K562 (cell line): ENCODE data around the gene TMC1. TPM values are rescaled to one million over a fixed set of nuclear protein-coding genes. Genes with fewer than 3 reads are reported as not detected.
A peak's percentile ranks its signal among the peaks of the same experiment; 100 is the strongest.

Experiments
- ATAC-seq: fragments of 200-7000 bp; cut with Tn5 transposase; 3 replicates; pipeline ENCODE4 v1.9.1; 2020; ENCODE audit warnings: moderate library complexity
- BruUV-seq: library from RNA; stranded (reverse); fragments of 400-500 nt; replicated peaks from 2 replicates; lab custom pipeline; 2021; lab: Mats Ljungman, UMichigan
- CTCF ChIA-PET: fragments of 300-600 bp; formaldehyde crosslinking; extraction: SDS; loops from one replicate; lab custom pipeline; 2021; ENCODE audit warnings: low intra/inter-chr PET ratio; lab: Yijun Ruan, JAX
- POLR2A ChIA-PET: fragments of 300-600, 350-650 bp; sonication (Branson Sonifier 250); formaldehyde crosslinking; extraction: SDS; loops from one replicate; lab custom pipeline; 2021; ENCODE audit warnings: antibody characterized with exemption, inconsistent platforms; lab: Yijun Ruan, JAX
- DNase-seq, 4 experiments: peaks; one replicate each; pipeline versions ENCODE4 v3.0.0 to v3.0.0-alpha.2; 2011 to 2018; ENCODE audit warnings: low spot score in 3 of 4, mixed read lengths in 3 of 4; ENCODE audit errors: extremely low read depth in 1 of 4
- FAIRE-seq: peaks from 2 replicates; lab custom pipeline; 2011; peaks lifted over from hg19 to GRCh38; lab: Jason Lieb, UNC
- H2AFZ ChIP-seq: 2 replicates; pipeline ENCODE4 v1.6.0; 2011; ENCODE audit warnings: low read depth, low read length, control low read depth, inconsistent platforms
- H3K27ac ChIP-seq: fragments of 200-600 bp; 3 replicates; pipeline ENCODE4 v1.8.0; 2011; ENCODE audit warnings: low read depth, mild to moderate bottlenecking, control low read depth, inconsistent platforms, low read length, moderate library complexity, mixed read lengths; ENCODE audit errors: extremely low read depth
- H3K27me3 ChIP-seq, 2 experiments: fragments of 300-600 bp in 1 of 2; 2 replicates in 1 of 2; 3 replicates in 1 of 2; pipeline versions ENCODE4 v1.6.0 to v1.8.0; 2011; ENCODE audit warnings: inconsistent platforms in 2 of 2, low read length in 2 of 2, mild to moderate bottlenecking in 1 of 2, mixed read lengths in 1 of 2, moderate library complexity in 1 of 2; ENCODE audit not compliant: control insufficient read depth in 2 of 2, insufficient read depth in 2 of 2
- H3K36me3 ChIP-seq: fragments of 300-600 bp; 3 replicates; pipeline ENCODE4 v1.8.0; 2011; ENCODE audit warnings: mild to moderate bottlenecking, low read length, inconsistent platforms; ENCODE audit not compliant: control insufficient read depth, insufficient read depth
- H3K4me1 ChIP-seq, 2 experiments: fragments of 200-600 bp in 1 of 2; replicated peaks in 1 of 2; 2 replicates in 1 of 2; 3 replicates in 1 of 2; pipeline versions ENCODE4 v1.5.1 to v1.8.0; 2011; ENCODE audit warnings: inconsistent platforms in 2 of 2, low read length in 2 of 2, mild to moderate bottlenecking in 1 of 2, mixed read lengths in 1 of 2, moderate library complexity in 1 of 2; ENCODE audit not compliant: control insufficient read depth in 2 of 2, insufficient read depth in 2 of 2
- H3K4me2 ChIP-seq: 2 replicates; pipeline ENCODE4 v1.6.1; 2011; ENCODE audit warnings: low read length, control low read depth, inconsistent platforms, mixed read lengths; ENCODE audit not compliant: insufficient read depth
- H3K4me3 ChIP-seq: fragments of 200-600 bp; sonication (generic), shearing (Covaris generic); 2 replicates; pipeline ENCODE4 v1.5.1; 2016; ENCODE audit warnings: control low read depth, inconsistent platforms
- H3K79me2 ChIP-seq: fragments of 200-600 bp; 3 replicates; pipeline ENCODE4 v1.8.0; 2011; ENCODE audit warnings: low read length, inconsistent platforms; ENCODE audit not compliant: control insufficient read depth, insufficient read depth
- H3K9ac ChIP-seq, 2 experiments: 2 replicates each; pipeline versions ENCODE4 v1.6.0 to v1.6.1; 2011; ENCODE audit warnings: low read depth in 2 of 2, low read length in 2 of 2, control low read depth in 1 of 2, inconsistent platforms in 1 of 2, mild to moderate bottlenecking in 1 of 2, mixed read lengths in 1 of 2; ENCODE audit not compliant: insufficient read depth in 1 of 2
- H3K9me1 ChIP-seq: one replicate; pipeline ENCODE4 v1.6.0; 2011; ENCODE audit warnings: inconsistent platforms, mild to moderate bottlenecking, low read length, moderate library complexity; ENCODE audit not compliant: control insufficient read depth, insufficient read depth
- H3K9me3 ChIP-seq: replicated peaks from 2 replicates; pipeline ENCODE4 v1.5.1; 2011; ENCODE audit warnings: low read depth, low read length, inconsistent platforms; ENCODE audit not compliant: control insufficient read depth, insufficient read depth
- H4K20me1 ChIP-seq: replicated peaks from 2 replicates; pipeline ENCODE4 v1.6.1; 2011; ENCODE audit warnings: low read length, inconsistent platforms, mixed read lengths; ENCODE audit not compliant: control insufficient read depth, insufficient read depth
- ARID1B ChIP-seq: fragments of 450-650 bp; IDR thresholded peaks from 2 replicates; pipeline ENCODE4 v1.6.1; 2016; ENCODE audit warnings: antibody characterized with exemption, mild to moderate bottlenecking, inconsistent platforms
- ETS2 ChIP-seq: IDR thresholded peaks from 2 replicates; pipeline ENCODE4 v1.6.1; 2016; ENCODE audit warnings: borderline replicate concordance, missing genetic modification characterization, mild to moderate bottlenecking, moderate library complexity, missing compliant biosample characterization; ENCODE audit not compliant: poor library complexity, severe bottlenecking
- MEIS2 ChIP-seq: fragments of 450-650 bp; IDR thresholded peaks from 2 replicates; pipeline ENCODE4 v1.6.1; 2014; ENCODE audit warnings: mild to moderate bottlenecking; ENCODE audit not compliant: partially characterized antibody
- SRSF7 ChIP-seq: fragments of 200-400 bp; formaldehyde crosslinking; optimal IDR thresholded peaks from 2 replicates; pipeline ENCODE3; 2017; ENCODE audit warnings: mild to moderate bottlenecking, low read depth, low read length
- TEAD4 ChIP-seq, 2 experiments: sonication (generic) in 1 of 2; formaldehyde crosslinking in 1 of 2; IDR thresholded peaks; 2 replicates each; pipeline versions ENCODE4 v1.6.1 to v1.8.0; 2012 to 2022; ENCODE audit warnings: borderline replicate concordance in 1 of 2, inconsistent platforms in 1 of 2, low read length in 1 of 2, mild to moderate bottlenecking in 1 of 2, missing genetic modification reagents in 1 of 2
- ZNF277 ChIP-seq: fragments of 250-450 bp; sonication (Bioruptor Pico); IDR thresholded peaks from 2 replicates; pipeline ENCODE4 v1.8.0; 2022; ENCODE audit warnings: inconsistent platforms, mild to moderate bottlenecking, moderate library complexity, borderline replicate concordance
- ZNF512 ChIP-seq: IDR thresholded peaks from 2 replicates; pipeline ENCODE4 v1.6.1; 2016; ENCODE audit warnings: missing genetic modification characterization, missing compliant biosample characterization
- WGBS: fragments of 100-300 bp; shearing (Covaris generic); methylation state at CpG from one replicate; pipeline ENCODE4 v1.1.6; 2016; ENCODE audit warnings: low coverage, mixed read lengths; ENCODE audit not compliant: insufficient coverage; ENCODE audit errors: missing lambda C conversion rate; 5-methylcytosine and 5-hydroxymethylcytosine counted together
- in situ Hi-C: fragments of 300-500 bp; cut with MboI; formaldehyde crosslinking; loops from 4 replicates; pipeline ENCODE4 v1.15.0; 2018; ENCODE audit warnings: inconsistent platforms, mixed read lengths
- intact Hi-C: fragments of 100-400 bp; cut with micrococcal nuclease; formaldehyde crosslinking; loops from 2 replicates; pipeline ENCODE4 v1.14.2; 2022
- polyA plus RNA-seq, 8 experiments: library from polyadenylated mRNA; depleted of rRNA in 4 of 8; stranded (reverse) in 5 of 8; unstranded in 3 of 8; fragments of >200 nt; fragmentation: Nextera tagmentation in 2 of 8; fragmentation: Illumina TruSeq in 1 of 8; extraction: Ambion mirVana in 2 of 8; extraction: Trizol in 1 of 8; gene quantifications; 2 replicates each; pipeline versions ENCODE4 v1.2.1 to v1.2.3, GENCODE V29; 2011 to 2014; ENCODE audit warnings: inconsistent platforms in 1 of 8, missing spikeins in 1 of 8
- total RNA-seq, 7 experiments: library from RNA; depleted of rRNA in 6 of 7; stranded (reverse); fragments of >200 nt in 6 of 7; fragmentation: Illumina TruSeq in 2 of 7; extraction: Trizol in 2 of 7; gene quantifications; 2 replicates each; pipeline versions ENCODE4 v1.2.1 to v1.2.3, GENCODE V29; 2011 to 2021; ENCODE audit warnings: low replicate concordance in 1 of 7
- TF ChIP-seq, protein P1 (sequence below): fragments of 450-650 bp; IDR thresholded peaks from 2 replicates; pipeline ENCODE4 v1.6.1; 2016

Gene TMC1
- total and polyA plus RNA-seq, 9 of the 15 experiments (the other 6 are each of a cell fraction or from before 2014, with no cell fraction given): 0.10 to 0.15 TPM; not detected in 7

DNA sequence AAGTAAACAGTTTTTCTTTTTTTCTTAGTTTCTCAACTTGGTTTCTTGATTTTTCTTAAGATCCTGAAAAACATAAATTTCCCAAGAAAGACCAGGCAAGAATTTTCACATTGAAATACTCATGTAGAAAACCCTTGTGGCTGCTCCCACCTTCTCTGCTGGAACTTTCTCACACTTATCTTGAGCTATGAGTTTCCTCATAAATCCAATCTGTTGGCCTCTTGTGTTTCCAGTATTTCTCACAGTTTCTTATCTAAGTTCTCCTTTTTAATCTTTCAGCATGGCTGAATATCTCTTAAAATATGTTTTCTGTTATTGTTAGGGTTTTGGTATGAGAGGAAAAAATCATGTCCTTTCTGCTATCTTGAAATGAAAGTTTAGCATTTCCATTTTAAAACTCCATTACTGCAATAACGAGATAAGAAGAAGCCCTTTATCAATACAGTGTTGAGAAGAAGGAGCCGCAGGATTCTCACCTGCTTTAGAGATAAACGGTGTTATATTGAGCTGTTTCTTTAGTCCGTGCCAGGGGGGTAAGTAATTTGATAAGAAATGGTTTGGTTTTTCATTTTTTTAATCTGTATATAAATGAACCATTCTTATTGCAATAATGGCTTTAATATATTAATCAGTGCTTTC, 342.2 kb downstream of the TMC1 start (continued):
- TF ChIP-seq ZNF277 (no peak), TEAD4 (IDR thresholded peaks at IDR 0.05; ENCODE audit: low read length) (peak; percentile 18; the same call in 1 of the 2 replicates), TEAD4 (CRISPR knock-in tag; IDR thresholded peaks at IDR 0.05; ENCODE audit: borderline replicate concordance) (no peak), ARID1B (peak; percentile 13; the same call in 1 of the 2 replicates), MEIS2 (peak; percentile 3)

DNA sequence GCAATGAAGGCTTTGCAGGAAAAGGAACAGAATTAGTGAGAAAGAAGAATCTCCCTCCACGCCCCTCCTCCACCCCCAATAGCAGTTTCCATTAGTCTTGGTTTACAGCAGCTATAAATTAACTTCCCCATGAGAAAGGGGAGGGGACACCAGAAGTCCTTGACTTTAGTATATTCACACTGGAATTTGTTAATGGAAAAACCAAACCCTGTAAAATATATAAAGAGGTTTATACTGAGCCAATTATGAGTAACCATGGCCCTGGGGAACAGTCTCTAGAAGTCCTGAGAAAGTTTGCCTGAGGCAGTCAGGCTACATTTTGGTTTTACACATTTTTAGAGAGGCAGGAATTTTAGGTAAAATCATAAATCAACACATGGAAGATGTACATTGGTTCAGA, 342.9 kb downstream of the TMC1 start:
- ChIA-PET POLR2A (interaction anchor here (0.6 kb wide), 1 partner anchor 610 kb away, joined by 3 read pairs; no protein-coding TSS in a partner anchor), CTCF (no interaction called here)
- FAIRE-seq: no peak
- Histone ChIP-seq H3K36me3 (no peaks in the 10 kb centered on the region), H3K9ac (no peak overlapping the region), H3K27ac (no peak overlapping the region), H3K9me1 (no peaks in the 10 kb centered on the region), H3K4me3 (no peak overlapping the region), H3K27me3 (no peaks in the 10 kb centered on the region), H3K9me3 (no peaks in the 10 kb centered on the region), H3K4me2 (no peak overlapping the region), H2AFZ (no peak overlapping the region), H3K4me1 (peaks cover 0 to 13% of the 10 kb centered on the region in 2 experiments; a peak in 4 of 5 replicates), H4K20me1 (no peaks in the 10 kb centered on the region), H3K79me2 (no peaks in the 10 kb centered on the region)
- peak; percentile 52 for TF ChIP-seq MEIS2
- TF ChIP-seq SRSF7: no peak
- no peak for TF ChIP-seq ZNF512
- no peak for TF ChIP-seq ETS2 (tag)
- TF ChIP-seq, protein P1, sequence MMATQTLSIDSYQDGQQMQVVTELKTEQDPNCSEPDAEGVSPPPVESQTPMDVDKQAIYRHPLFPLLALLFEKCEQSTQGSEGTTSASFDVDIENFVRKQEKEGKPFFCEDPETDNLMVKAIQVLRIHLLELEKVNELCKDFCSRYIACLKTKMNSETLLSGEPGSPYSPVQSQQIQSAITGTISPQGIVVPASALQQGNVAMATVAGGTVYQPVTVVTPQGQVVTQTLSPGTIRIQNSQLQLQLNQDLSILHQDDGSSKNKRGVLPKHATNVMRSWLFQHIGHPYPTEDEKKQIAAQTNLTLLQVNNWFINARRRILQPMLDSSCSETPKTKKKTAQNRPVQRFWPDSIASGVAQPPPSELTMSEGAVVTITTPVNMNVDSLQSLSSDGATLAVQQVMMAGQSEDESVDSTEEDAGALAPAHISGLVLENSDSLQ: peak; percentile 14; the same call in 1 of the 2 replicates
- DNase-seq: no peak
- ATAC-seq: no peak
- intact Hi-C loops (no loop called here), in situ Hi-C loops (no loop called here)
- no TSS peak for BruUV-seq
- WGBS: 64% methylated on average over 1 of the region's 1 CpG
